Limb (tissue), 2 donors: ENCODE measurements around the gene WNT8A.

Experiments used
- DNase-seq, 2 donors: peaks; one replicate each; pipeline ENCODE4 v3.0.0-alpha.2; 2016; ENCODE audit errors: extremely low spot score in 2 of 2

The WNT8A gene

DNA sequence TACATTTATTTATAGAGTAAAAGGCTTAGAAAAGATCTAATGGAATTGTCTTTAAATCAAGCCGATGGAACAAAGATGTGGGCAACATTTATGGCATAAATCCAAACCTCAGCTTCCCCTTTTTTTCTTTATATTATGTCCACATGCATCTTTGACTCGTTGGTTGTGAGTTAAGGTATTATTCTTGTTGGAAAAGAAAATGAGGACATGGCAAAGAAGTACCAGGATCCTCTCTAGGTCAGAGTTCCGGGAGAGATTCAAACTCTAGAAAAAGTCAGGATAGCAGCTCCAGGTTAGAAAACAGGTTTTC, 55.9 kb downstream of the WNT8A start:
- DNase-seq, result no peak

DNA sequence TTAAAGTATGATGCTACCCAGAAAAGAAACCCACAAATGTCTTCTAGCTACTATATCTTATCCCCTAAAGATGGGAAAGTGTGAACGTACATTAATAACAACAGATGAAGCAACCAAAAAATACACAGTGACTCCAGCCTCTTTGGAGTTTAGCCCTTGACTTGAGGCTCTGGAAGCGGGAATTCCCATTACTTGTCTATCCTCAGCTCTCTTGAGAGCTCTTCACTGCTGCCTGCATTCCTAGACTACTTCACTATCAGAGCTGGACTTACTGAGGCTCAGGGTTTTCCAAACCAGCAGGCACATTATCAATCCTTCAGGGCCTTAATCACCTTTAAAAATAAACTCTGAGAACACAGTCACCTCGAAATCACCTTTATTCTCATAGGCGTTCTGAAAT, 56.4 kb downstream of the WNT8A start:
- no peak for DNase-seq
